Fibroblast of mammary gland (primary cell): ENCODE measurements around the gene COL4A1.

Experiments used
- DNase-seq: peaks from one replicate; pipeline ENCODE4 v3.0.0-alpha.2; 2010; ENCODE audit warnings: low read depth
- H3K4me3 ChIP-seq: 2 replicates; pipeline ENCODE4 v1.5.1; 2011; ENCODE audit warnings: low read depth, mild to moderate bottlenecking, low read length, moderate library complexity; ENCODE audit not compliant: control insufficient read depth
- TF ChIP-seq, protein P1 (sequence below): conservative IDR thresholded peaks from 2 replicates; pipeline ENCODE4 v1.5.1; 2011; ENCODE audit warnings: low read depth, low read length, inconsistent platforms; ENCODE audit not compliant: control insufficient read depth, insufficient read depth

Gene COL4A1

DNA sequence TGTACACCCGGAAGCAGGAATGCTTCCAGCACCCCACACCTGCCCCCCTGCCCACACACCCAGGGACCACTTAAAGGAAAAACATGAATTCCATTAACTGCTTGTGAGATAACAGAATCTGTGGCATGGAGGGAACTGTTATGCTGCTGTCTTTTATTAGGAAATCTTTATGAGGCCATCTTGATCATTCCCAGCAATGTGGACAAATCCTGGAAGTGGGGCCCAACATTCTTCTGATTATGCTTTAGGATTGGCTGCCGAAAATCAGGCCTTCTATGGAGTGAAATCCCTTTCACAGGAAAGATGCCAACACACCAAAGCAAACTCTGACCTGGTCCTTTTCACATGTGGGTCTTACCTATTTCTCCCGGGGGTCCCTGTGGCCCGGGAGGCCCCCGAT, 114.5 kb downstream of the COL4A1 start:
- H3K4me3 ChIP-seq = no peak overlapping the region
- TF ChIP-seq, protein P1, sequence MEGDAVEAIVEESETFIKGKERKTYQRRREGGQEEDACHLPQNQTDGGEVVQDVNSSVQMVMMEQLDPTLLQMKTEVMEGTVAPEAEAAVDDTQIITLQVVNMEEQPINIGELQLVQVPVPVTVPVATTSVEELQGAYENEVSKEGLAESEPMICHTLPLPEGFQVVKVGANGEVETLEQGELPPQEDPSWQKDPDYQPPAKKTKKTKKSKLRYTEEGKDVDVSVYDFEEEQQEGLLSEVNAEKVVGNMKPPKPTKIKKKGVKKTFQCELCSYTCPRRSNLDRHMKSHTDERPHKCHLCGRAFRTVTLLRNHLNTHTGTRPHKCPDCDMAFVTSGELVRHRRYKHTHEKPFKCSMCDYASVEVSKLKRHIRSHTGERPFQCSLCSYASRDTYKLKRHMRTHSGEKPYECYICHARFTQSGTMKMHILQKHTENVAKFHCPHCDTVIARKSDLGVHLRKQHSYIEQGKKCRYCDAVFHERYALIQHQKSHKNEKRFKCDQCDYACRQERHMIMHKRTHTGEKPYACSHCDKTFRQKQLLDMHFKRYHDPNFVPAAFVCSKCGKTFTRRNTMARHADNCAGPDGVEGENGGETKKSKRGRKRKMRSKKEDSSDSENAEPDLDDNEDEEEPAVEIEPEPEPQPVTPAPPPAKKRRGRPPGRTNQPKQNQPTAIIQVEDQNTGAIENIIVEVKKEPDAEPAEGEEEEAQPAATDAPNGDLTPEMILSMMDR = no peak
- no peak for DNase-seq

DNA sequence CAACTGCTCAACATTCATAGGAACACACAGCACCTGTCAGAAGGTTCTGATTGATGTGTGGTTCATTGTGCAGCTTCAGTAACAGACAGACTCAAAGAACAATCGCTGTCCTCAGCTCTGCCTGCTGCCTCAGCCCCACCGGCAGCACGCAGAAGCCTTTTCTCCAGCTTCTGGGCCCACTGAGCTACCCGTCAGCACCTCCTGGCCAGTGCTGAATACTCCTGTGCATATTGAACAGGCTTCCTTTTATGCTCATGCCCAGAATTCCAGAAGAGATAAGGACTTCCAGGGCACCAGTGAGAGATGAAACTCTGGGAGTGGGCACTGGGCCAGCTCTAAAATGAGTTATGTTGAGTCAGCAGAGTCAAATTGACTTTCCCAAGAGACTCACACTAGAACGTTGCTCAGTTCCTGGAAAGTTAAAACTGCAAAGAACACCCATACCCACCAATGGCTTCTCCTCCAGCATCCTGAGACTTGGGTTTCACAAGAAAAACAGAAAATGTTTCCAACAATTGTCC, 119.3 kb downstream of the COL4A1 start:
- TF ChIP-seq, protein P1 = no peak
- no peak overlapping the region for H3K4me3 ChIP-seq
- peak; percentile 87 for DNase-seq

DNA sequence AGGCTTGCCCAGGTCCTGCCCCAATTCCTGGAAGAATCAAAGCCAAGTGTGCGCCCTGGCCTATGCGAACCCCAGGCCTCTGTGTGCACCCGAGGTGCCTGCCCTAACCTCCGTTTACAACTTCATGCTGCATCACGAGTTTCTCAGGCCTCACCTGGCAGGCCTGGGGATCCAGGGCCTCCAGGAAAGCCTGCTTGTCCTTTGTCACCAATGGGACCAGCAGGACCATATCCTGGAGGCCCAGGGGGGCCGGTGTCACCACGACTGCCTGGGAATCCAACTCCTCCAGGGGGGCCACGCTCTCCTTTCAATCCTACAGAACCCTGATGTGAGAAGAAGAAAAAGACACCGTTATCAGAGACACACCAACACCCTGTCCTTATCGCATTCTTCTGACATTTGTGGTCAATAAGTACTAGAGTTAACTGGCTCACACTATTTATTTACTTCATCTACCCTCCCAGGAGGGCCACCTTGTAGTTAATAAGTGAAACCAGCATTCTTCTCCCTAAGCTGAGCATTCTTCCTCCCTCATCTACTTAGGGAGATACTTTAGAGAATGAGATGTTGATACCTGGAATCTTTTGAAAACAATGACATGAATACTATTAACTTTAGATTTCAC, 120.6 kb downstream of the COL4A1 start:
- no peak for DNase-seq
- no peak overlapping the region for H3K4me3 ChIP-seq
- TF ChIP-seq, protein P1 = no peak

DNA sequence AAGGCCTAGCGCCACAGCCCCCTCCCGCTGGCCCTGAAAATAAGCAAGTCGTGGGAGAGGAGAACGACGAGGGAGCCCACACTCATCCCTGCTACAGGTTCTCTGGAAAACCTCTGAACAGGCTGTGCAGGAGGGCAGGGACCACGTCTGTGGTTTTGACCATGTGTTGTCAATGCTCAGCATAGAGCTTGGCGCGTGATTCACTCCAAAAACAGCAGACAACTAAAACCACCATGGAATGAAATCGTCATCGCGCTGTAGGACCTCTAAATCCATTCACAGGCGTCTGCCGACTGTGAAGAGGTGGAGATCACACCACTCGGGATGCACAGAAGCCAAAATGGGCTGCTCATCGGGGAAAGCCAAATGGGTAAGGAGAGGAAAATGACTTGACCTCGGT, 121.3 kb downstream of the COL4A1 start:
- H3K4me3 ChIP-seq = no peak overlapping the region
- peak; percentile 16 for DNase-seq
- TF ChIP-seq, protein P1 = no peak

DNA sequence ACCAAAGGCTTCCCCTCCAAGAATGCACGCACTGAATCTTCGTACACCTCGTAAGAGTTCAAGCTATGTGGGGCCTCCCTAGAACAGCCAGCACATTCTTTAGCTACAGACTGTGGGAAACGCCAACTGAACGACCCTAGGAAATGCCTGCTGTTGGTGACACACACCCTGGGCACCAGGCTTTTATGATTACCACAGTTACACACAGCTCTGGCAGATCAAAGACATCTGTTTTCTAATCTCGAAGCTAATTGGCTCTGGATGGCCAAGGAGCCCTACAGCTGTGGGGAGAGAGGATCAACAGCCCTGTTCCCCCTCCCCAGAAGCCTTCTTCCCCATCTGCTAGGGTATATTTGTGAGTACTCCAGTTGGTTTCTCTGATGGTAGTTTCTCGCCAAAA, 123.0 kb downstream of the COL4A1 start:
- no peak overlapping the region for H3K4me3 ChIP-seq
- DNase-seq = peak; percentile 2
- TF ChIP-seq, protein P1 = no peak

DNA sequence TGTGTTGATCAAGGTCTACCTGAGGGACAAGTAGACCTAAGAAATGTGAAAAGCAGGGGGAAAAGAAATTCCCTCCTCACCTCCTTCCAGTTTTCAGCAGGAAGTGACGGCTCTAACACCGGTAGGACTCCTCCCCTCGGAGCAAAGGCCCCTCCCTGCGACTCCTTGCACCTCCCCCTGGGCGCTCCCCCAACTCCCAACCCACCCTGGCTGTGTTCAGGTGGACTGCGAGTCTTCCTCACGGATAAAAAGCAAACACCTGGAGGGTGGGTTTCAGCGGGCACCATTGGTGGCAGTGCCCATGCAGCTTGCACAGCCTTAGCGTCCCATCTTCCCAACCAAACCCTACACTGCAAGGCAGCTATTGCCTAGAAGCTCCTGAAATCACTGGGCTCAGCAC, 124.5 kb downstream of the COL4A1 start:
- TF ChIP-seq, protein P1 = no peak
- H3K4me3 ChIP-seq = no peak overlapping the region
- no peak for DNase-seq
